Activated naive CD4-positive, alpha-beta T cell treated with anti-CD3 and anti-CD28 coated beads, Interleukin-2, amount 50 U/mL, for 72 hours (primary cell): ENCODE data around the gene EIF4A2. TPM values are rescaled to one million over a fixed set of nuclear protein-coding genes. Genes with fewer than 3 reads are reported as not detected.
A peak's percentile ranks its signal among the peaks of the same experiment; 100 is the strongest.

ENCODE experiments used
- ATAC-seq, 2 donors: fragments of 150-1000 bp; cut with Tn5 transposase; 2 replicates each; pipeline ENCODE4 v1.10.0; 2021; ENCODE audit warnings: mild to moderate bottlenecking in 2 of 2, moderate library complexity in 2 of 2
- DNase-seq, 2 donors: peaks; one replicate each; pipeline ENCODE4 v3.0.0; 2021 to 2022; ENCODE audit warnings: low spot score in 2 of 2
- H3K27ac Mint-ChIP-seq, 2 donors: one replicate each; pipeline ENCODE4 v1.8.0; 2022; ENCODE audit warnings: mild to moderate bottlenecking in 2 of 2, mixed read lengths in 2 of 2
- H3K36me3 Mint-ChIP-seq, 2 donors: one replicate each; pipeline ENCODE4 v1.8.0; 2022; ENCODE audit warnings: mixed read lengths in 2 of 2
- H3K9me3 Mint-ChIP-seq, 2 donors: one replicate each; pipeline ENCODE4 v1.8.0; 2022; ENCODE audit warnings: mixed read lengths in 2 of 2
- total RNA-seq, 2 donors: library from RNA; stranded (reverse); gene quantifications; one replicate each; pipeline ENCODE4 v1.2.3, GENCODE V29; 2022

The EIF4A2 gene
- 100 to 1,000 TPM; 430 to 499 TPM for total RNA-seq

- no peaks in the 10 kb centered on the region for H3K9me3 Mint-ChIP-seq
- DNase-seq (peak; percentile 90 to 92), ATAC-seq (peak; percentile 74 to 75)
- peaks cover 57% of the 10 kb centered on the region in 2 donors for H3K36me3 Mint-ChIP-seq
- peak within 1 kb of the TSS; percentile 98 to 100 for H3K27ac Mint-ChIP-seq
Measured at GRCh38 chr3:186783058-186783730, at the start of gene EIF4A2. Gene EIF4A2 (plus strand): TSS chr3:186783577. CDS start chr3:186783611, 34 bp downstream.

GRCh38 chr3:186742618-186743380 is 40.6 kb upstream of the EIF4A2 start:
- Mint-ChIP-seq H3K9me3 (no peaks in the 10 kb centered on the region), H3K36me3 (peaks cover 5% of the 10 kb centered on the region in 2 donors), H3K27ac (no peak overlapping the region)
- no peak for DNase-seq
- no peak for ATAC-seq

DNA sequence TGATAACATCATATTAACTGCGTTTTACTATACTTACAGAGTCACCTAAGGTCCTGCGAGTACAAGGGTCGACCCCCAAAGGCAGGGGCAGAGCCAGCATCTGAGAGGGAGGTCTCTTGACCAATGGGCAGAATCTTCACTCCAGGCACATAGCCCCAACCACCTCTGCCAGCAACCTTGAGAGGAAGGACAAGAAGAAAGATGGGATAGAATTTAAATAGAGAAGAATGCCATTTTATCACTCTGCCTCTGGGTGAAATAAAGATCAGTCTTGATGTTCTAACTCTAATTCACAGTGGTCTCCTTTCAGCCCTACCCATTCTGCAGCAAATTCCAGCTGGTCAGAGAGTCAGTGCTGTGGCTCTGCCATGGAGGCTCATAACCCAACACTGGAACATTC is 39.7 kb upstream of the EIF4A2 start:
- Mint-ChIP-seq H3K9me3 (no peaks in the 10 kb centered on the region), H3K27ac (no peak overlapping the region), H3K36me3 (peaks cover 5% of the 10 kb centered on the region in 2 donors)
- no peak for DNase-seq
- ATAC-seq = no peak

GRCh38 chr3:186746008-186746407 is 37.4 kb upstream of the EIF4A2 start:
- Mint-ChIP-seq H3K9me3 (no peaks in the 10 kb centered on the region), H3K27ac (peak overlapping the region in 1 of 2 donors; percentile 19), H3K36me3 (peaks cover 5% of the 10 kb centered on the region in 2 donors)
- no peak for DNase-seq
- ATAC-seq = no peak

DNA sequence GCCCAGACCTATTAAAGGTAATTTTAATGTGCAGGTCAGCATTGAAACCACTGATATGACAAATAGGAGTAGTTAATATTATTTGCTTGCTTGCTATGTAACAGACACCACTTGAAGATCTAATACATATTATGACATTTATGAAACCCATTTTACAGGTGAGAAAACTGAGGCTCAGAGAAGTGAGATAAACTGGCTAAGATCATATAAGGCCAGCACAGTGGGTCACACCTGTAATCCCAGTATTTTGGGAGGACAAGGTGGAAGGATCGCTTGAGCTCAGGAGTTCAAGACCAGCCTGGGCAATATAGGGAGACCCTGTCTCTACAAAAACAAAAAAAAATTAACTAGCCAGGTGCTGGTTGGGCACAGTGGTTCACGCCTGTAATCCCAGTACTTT is 33.1 kb upstream of the EIF4A2 start:
- no peaks in the 10 kb centered on the region for H3K9me3 Mint-ChIP-seq
- DNase-seq = no peak
- H3K27ac Mint-ChIP-seq = no peak overlapping the region
- peaks cover 0 to 5% of the 10 kb centered on the region in 2 donors for H3K36me3 Mint-ChIP-seq
- no peak for ATAC-seq

GRCh38 chr3:186751480-186751879 is 31.9 kb upstream of the EIF4A2 start:
- no peak for ATAC-seq
- Mint-ChIP-seq H3K36me3 (no peaks in the 10 kb centered on the region), H3K9me3 (no peaks in the 10 kb centered on the region), H3K27ac (no peak overlapping the region)
- no peak for DNase-seq

GRCh38 chr3:186754006-186754405 is 29.4 kb upstream of the EIF4A2 start:
- ATAC-seq = no peak
- no peak for DNase-seq
- H3K36me3 Mint-ChIP-seq = no peaks in the 10 kb centered on the region
- H3K27ac Mint-ChIP-seq = peak overlapping the region in 1 of 2 donors; percentile 72
- H3K9me3 Mint-ChIP-seq = no peaks in the 10 kb centered on the region

GRCh38 chr3:186754871-186755270 is 28.5 kb upstream of the EIF4A2 start:
- H3K36me3 Mint-ChIP-seq = no peaks in the 10 kb centered on the region
- H3K27ac Mint-ChIP-seq = no peak overlapping the region
- DNase-seq (no peak), ATAC-seq (no peak)
- no peaks in the 10 kb centered on the region for H3K9me3 Mint-ChIP-seq

- peak overlapping the region in 1 of 2 donors; percentile 18 for H3K27ac Mint-ChIP-seq
- no peak for ATAC-seq
- no peaks in the 10 kb centered on the region for H3K9me3 Mint-ChIP-seq
- no peaks in the 10 kb centered on the region for H3K36me3 Mint-ChIP-seq
- no peak for DNase-seq
Measured at GRCh38 chr3:186757214-186757613, 26.2 kb upstream of the EIF4A2 start.

DNA sequence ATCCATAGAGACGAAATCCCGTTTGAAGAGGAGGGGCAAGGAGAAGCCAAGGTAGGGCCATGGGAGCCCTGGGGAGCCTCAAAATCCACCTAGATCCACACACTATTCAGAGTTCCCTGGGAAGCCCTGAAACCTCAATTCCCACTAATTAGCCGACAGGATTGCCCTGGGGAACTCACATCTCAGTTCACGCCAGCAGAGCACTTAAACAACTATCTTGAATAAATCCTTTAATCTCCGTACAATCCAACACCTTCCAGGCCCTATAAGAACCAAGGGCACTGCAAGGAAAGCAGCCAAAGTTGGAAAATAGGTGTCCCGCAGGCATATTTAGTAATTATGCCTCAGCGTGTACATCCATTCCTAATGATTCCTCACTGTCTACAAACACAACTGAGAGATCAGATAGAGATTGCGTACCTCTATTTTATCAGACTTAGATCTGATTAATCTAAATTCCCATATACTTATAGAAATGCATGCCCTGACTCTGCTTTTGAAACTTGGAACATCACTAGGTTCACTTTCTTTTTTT is 25.6 kb upstream of the EIF4A2 start:
- no peak overlapping the region for H3K27ac Mint-ChIP-seq
- no peaks in the 10 kb centered on the region for H3K9me3 Mint-ChIP-seq
- ATAC-seq = no peak
- H3K36me3 Mint-ChIP-seq = no peaks in the 10 kb centered on the region
- no peak for DNase-seq

DNA sequence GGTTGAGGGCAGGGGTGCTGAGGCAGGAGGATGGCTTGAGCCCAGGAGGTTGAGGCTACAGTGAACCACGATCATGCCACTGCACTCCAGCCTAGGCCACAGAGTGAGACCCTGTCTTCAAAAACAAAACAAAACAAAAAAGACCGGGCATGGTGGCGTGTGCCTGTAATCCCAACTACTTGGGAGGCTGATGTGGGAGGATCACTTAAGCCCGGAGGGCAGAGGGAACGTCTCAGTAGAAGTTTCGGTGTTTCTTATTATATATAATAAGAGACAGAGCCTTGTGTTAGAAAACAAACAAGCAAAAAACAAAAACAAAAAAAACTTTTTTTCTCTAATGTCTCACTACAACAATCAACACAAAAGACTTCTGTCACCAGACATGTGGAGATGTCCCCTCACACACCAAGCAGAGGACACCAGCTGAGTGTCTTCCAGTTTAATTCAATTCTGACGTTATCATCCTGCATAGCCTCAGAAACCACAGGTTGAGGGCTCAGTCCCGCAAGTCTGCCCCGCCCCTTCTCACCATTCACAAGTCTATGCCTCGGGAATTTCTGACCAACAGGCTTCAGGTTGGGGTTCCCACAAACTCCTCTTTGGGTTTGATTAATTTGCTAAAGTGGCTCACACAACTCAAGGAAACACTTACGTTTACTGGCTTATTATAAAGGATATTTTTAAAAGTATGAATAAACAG is 24.0 kb upstream of the EIF4A2 start:
- ATAC-seq = no peak
- H3K27ac Mint-ChIP-seq = no peak overlapping the region
- H3K9me3 Mint-ChIP-seq = no peaks in the 10 kb centered on the region
- no peaks in the 10 kb centered on the region for H3K36me3 Mint-ChIP-seq
- no peak for DNase-seq

- H3K9me3 Mint-ChIP-seq = no peaks in the 10 kb centered on the region
- ATAC-seq (peak; percentile 82 to 83), DNase-seq (no peak)
- no peaks in the 10 kb centered on the region for H3K36me3 Mint-ChIP-seq
- H3K27ac Mint-ChIP-seq = no peak overlapping the region
Measured at GRCh38 chr3:186760141-186760833, 23.1 kb upstream of the EIF4A2 start.

GRCh38 chr3:186760897-186761447 is 22.4 kb upstream of the EIF4A2 start:
- ATAC-seq (no peak), DNase-seq (no peak)
- Mint-ChIP-seq H3K36me3 (no peaks in the 10 kb centered on the region), H3K27ac (no peak overlapping the region), H3K9me3 (no peaks in the 10 kb centered on the region)

GRCh38 chr3:186772281-186772694 is 11.1 kb upstream of the EIF4A2 start:
- ATAC-seq (peak; percentile 36 to 39), DNase-seq (no peak)
- H3K27ac Mint-ChIP-seq = peak overlapping the region; percentile 69 to 86
- no peaks in the 10 kb centered on the region for H3K9me3 Mint-ChIP-seq
- H3K36me3 Mint-ChIP-seq = peaks cover 0 to 5% of the 10 kb centered on the region in 2 donors

DNA sequence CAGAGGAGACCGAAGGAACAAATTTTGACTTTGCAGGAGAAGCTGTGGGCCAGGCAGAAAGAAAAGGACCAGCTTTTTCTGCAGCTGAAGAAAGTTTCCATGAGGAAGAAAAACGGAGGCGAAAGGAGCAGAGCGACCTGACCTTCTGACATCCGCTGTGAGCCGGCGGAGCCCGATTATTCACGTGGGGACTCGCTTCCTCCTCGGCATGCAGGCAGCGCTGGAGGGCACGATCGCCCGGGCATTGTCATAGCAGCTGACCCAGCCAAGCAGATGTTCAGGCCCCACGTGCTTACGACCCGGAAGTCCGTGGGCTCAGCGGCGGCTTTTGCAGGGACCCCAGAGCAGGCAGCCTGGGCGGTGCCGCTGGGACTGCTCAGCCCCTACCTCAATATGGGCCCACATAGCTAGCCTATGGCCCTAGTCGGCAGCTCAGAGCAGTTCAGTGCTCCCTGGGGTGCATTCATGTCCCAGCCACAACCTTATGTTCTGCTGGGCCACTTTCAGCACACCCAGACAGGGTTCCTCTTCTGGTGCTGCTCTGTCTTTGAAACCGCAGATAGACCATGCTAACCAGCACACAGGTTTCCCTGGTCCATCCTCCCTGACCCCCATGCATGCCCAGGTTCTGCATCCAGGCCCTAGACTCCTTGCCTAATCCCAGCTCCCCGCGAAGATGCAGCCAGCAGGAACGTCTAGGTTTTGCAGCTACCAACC is 10.5 kb upstream of the EIF4A2 start:
- DNase-seq (peak; percentile 63 to 82), ATAC-seq (peak; percentile 87 to 99)
- H3K27ac Mint-ChIP-seq = peak overlapping the region; percentile 54 to 86
- peaks cover 0 to 5% of the 10 kb centered on the region in 2 donors for H3K36me3 Mint-ChIP-seq
- no peaks in the 10 kb centered on the region for H3K9me3 Mint-ChIP-seq

DNA sequence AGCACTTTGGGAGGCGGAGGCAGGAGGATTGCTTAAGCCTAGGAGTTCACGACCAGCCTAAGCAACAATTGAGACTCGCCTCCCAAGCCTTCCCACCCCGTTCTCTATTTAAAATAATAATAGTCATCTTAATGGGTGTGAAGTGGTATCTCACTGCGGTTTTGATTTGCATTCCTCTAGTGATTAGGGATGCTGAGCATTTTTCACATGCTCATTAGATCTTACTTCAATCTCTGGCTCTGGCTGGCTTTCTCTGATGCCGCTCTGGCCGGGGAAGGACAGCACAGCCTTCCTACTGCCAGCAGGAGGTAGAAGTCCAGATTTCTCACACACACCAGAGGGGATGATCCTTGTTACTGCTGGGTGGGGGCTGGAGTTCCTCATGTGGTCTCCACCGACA is 7.4 kb upstream of the EIF4A2 start:
- ATAC-seq (no peak), DNase-seq (no peak)
- Mint-ChIP-seq H3K9me3 (no peaks in the 10 kb centered on the region), H3K27ac (no peak overlapping the region), H3K36me3 (peaks cover 0 to 5% of the 10 kb centered on the region in 2 donors)
